GM19467 (cell line): Measurements from ENCODE around the gene GSTM3.
"Not testable (repeated sequence)": the region's sequence is repeated elsewhere in the genome, so short reads cannot be mapped to it uniquely, and the experiment has no call there.

Experiments
- ATAC-seq: cut with Tn5 transposase; IDR thresholded peaks from one replicate; pipeline ENCODE4 v1.9.1; 2021; ENCODE audit warnings: mild to moderate bottlenecking, moderate library complexity; ENCODE audit not compliant: unreplicated experiment

The GSTM3 gene

DNA sequence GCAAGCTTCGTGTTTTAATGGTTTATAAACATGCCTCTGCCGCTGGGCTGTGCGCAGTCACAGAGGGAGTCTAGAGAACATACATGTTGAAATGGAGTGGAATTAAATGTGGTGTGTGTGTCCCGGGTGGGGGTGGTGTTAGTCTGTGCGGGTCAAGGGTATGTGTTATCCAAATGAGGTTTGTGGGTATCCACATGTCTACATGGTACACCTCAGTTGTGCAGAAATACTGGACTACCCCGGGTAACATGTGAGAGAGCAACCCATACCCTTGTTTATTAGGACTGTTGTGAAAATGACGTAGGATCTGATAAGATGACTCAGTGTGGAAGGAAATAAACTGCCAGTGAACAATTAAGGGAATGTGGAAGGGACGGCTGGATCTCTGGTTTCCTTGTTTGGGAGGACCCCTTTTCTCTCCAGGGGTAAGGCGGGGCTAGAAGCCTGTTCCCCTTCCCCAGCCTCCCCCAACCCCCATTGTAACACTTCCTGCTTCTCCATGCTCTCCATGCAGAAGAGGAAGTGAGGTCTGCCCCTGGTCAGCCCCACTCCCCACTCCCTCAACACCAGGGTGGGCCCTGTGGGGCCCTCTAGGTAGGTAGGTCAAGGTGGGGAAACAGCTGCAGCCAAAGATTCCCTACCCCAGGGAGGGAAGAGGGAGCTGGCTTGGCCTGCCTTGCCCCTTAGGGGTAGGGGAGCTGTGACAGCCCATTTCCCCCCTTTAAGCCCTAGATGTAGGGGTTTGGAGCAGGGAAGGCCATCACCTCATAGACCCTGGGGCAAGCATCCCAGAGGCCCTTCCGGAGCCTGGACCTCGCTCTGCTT, 22.2 kb upstream of the GSTM3 start:
- ATAC-seq = no peak

DNA sequence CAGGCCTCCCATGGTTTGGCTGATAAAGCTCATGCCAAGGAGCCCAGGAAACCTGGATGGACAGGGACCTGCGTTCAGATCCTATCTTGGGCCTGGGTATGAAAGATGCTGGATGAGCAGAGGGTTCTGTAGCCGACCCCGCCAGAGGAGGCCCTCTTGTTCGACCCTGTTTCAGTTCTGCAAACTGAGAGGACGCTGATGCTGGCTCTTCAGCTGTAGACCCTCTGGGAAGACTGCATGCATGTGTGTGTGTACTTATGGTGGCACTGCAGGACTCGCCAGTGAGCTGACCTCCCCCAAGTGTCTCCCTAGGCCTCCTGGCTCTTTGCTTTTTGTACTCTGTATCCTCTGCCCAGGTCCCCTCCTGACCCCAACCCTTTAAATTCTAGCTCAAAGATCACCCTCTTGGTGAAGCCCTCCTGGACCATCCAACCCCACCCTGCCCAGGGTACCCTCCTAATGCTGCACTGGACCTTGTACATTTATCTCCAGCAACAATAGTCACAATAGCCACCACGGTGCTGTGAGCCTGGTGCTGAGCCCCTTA, 21.3 kb upstream of the GSTM3 start:
- ATAC-seq = no peak

DNA sequence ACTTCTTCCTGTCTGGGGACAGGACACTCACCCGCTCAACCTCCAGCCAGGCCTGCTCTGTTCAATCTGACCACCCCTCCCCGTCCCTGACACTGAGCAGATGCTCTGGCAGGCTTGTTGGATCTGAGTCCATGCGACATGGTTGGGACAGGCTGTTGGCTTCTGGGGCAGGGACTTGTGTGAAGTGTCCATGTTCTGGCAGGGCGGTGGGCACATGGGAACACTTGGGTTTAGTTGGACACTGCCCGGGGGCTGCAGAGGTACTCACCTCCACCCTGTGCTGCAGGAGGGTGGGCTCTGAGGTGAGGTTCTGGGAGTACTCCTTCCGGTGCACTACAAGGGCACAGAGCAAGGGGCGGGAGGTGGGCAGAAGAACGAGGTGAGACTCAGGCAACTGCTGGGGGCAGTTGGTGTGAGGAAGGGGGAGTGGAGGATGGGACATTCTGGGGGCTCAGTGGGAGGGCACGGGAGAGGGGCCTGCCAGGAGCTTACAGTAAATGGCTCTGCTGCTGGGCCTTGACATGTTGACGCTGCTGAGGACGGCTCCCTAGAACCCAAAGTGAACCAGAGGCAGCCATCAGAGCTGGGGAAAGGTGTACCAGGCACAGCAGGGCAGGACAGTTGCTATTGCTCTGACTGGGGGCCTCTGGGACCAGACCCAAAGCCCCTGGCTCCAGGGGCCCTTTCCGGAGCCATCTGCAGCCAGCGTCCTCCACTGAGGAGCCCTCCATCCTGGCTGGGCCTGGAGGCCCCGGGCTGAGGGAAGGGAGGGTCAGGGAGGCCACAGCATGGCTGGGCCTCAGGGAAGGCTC, 20.6 kb upstream of the GSTM3 start:
- no peak for ATAC-seq

DNA sequence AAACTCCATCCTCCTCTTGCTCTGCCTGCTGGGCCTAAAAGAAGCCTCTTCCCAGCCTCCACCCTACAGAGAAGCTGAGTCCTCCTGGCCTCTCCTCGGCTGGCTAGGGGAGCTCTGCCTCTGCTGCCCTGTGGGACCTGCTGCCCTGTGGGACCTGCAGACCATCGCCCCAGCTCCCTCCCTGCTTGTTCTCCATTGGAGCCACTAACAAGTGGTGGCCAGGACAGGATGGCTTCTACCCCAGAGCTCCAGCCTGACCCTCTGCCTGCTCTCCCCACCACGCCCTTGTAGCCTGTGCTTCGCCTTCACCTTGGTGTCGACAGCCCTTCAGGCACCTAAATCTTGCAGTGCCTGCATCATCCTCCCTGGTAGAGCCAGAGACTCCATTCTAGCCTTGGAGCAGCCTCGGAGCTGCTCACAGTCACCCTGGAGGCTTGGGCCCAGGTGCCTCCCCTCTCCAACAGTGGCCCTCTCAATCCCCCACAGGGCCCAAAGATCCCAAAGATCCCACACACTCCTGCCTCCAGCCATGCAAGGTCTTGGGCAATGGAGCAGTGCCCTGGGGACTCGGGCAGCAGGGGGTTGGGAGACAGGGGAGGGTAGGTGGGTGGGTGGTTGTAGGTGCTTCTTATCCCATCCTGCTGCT, 19.9 kb upstream of the GSTM3 start:
- ATAC-seq = no peak

DNA sequence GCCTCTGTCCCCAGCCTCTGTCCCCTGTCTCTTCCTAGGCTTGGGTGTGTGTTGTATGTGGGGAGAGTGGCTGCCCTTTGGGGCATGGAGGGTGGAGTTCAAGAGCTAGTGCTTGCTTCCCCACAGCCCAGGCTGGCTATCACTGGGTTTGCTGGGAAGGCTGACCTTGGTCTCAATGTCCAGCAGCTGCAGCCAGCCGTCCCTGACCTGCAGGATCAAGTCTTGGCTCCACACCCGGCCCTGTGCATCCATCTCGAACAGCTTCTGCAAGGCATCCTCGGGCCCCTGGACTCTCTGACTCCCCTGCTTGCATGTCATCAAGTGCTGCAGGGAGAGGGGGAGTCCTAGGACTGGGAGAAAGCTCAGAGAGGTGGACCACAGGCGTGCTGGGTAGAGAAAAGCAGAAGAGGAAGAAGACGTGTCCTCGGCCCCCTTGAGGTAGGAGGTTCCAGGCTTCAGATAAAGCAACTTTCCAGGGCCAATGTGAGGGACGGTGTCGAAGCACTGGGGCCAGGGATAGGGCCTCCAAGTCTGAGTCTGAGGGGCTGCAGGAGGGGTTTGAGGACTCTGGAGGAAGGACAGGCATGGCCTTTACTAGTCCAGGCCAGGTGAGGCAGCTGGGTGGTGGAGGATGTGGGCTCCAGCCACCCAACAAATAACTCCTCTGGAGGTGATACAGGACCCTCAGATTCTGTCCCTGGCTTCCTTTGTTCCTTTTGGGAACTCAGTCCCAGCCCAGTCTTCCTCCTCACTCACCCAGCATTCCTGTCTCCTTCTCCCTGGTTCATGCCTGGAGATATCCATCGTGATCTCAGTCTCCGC, 18.9 kb upstream of the GSTM3 start:
- no peak for ATAC-seq

DNA sequence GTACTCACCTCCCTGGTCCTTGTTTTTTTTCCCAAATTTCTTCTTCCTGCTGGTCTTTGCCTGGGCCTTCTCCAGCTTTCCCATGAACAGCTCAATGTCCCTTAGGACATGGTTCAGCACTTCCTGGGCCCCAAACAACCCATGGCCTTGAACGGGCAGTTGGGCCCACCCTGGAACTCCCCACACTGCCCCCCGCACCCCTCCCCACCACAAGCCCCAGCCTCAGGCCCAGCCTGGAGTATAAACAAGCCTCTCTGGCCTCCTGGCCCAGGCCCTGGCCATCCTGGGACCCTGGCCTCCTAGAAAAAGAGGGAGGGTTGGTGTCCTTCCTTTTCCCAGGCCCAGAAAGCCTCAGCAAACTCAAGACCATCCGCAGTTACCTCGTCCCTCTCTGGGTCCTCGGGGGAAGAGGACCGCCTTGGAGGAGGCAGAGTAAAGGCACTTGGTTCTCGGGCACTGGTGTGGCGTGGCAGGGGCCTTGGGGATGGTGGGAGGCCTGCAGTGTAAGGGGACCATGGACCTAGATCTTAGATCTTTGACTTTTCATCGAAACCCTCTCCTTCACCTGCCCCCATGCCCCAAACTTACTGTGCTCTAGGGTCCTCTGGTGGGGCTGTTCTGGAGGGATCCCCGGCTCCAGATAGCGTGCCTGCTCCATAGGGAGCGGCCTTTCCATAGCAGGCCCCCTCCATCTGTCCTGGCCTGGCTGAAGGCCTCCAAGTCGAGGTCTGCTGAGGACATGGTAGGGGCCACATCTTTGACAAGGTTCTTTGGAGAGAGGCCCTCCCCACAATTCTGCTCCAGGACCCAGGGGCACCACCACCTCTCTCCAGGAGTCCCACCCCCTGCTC, 17.3 kb upstream of the GSTM3 start:
- ATAC-seq = no peak

DNA sequence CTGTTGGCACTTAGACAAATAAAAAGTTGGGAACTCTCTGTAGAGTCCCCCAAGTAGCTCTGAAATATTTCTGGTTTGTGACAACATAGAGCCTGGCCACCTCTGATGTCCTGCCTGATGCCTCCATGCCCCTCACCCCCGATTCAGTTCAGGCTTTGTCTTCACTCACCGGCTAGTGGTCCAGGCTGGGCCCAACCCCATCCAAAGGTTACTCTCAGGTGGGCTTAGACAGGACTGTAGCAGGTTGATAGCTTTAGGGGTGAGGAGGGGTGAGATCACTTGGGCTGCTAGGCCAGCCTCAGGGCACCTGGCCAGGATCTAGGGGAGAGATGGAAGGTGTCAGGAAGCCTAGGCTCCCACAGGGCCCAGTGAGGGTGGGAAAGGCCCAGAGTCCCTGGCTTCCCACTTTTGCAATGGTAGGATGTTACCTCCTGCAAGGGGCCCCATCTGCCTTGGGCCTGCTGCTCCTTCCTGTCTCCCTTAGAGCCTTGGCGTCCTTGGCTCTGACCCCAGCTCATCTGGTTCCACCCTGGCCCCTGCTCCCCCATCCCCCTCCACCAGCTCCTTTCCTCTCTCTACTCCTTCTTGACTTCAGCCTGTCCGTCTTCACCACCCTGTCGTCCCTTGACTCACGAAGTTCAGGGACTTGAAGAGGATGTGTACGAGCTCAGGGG, 16.1 kb upstream of the GSTM3 start:
- ATAC-seq = no peak

DNA sequence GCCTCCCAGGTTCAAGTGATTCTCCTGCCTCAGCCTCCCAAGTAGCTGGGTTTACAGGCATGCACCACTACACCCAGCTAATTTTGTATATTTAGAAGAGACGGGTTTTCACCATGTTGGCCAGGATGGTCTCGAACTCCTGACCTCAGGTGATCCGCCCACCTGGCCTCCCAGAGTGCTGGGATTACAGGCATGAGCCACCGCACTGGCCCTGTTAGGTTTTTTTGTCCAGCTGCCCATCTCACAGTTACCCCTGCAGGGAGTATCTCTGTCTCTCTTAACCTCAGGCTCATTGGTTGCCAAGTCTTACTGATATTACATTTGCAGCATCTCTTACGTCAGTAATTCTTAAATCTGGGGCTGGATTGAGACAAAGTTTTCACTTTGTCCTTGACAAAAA, 15.5 kb upstream of the GSTM3 start:
- ATAC-seq = not testable (repeated sequence)

DNA sequence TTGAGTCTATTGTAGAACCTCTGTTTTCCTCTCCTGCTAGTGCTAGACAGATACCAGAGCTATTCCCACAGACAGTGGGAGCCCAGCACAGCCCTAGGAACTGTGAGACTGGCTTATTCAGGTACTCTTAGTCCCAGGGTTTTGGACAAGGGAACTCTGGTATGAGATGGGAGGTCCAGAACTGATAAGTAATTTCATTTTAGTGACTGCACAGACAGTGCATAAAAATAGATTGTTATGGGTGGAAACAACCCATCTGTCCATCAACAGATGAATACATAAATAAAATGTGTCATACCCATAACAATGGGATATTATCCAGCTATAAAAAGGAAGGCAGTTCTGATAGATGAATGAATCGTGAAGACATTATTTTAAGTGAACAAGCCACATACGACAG, 13.9 kb upstream of the GSTM3 start:
- no peak for ATAC-seq

DNA sequence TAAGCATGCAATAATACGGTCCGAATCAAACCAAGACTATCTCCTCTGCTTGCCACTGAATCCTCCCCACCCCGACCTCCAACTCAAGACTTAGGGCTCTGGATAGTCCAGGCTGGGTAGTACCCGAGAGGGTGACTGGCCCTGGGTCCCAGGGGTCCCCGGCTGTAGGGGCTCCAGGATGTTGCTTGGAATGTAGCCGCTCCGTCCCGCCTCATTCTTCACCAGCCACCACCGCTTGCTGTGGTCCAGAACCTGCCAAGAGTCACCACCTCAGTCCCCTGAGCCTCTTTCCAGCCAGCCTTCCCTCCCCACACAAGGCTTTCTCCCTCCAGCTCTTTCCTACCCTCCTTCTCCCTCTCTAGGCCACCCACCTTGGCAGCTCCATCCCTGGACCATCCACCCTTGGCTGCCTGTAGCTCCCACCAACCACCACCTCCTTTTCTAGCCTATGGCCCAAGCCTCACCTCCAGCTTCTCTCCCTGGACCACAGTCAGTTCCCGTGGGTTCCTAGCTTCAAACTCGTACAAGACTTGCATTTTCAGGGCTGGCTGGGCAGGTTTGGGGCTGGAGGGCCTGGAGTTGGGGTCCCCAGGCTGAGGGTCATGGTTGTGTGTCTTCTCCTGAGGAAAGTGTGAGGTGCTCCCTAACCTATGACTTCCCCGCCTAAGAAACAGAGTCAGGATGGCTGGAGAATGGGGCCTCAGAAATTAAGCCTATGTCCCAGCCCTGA, 10.9 kb upstream of the GSTM3 start:
- ATAC-seq = no peak

DNA sequence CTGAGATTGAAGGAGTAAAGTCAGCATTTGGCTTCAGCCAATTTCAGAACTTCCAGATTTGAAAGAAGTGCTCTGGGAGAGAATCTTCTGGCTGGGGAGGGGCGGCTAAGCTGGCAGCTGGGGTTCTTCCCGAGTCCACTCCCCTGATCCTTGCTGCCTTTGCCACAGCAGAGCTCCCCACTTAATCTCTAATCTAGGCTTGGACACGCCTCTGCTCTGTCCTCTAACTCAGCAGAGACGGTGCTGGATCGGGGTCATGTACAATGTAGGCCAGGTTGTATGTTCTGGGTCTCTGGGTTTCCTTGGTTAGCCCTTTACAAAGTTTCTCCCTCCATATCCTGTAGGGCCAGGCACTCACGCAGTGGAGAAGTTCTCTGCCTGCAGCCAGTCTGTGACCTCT, 10.1 kb upstream of the GSTM3 start:
- no peak for ATAC-seq

DNA sequence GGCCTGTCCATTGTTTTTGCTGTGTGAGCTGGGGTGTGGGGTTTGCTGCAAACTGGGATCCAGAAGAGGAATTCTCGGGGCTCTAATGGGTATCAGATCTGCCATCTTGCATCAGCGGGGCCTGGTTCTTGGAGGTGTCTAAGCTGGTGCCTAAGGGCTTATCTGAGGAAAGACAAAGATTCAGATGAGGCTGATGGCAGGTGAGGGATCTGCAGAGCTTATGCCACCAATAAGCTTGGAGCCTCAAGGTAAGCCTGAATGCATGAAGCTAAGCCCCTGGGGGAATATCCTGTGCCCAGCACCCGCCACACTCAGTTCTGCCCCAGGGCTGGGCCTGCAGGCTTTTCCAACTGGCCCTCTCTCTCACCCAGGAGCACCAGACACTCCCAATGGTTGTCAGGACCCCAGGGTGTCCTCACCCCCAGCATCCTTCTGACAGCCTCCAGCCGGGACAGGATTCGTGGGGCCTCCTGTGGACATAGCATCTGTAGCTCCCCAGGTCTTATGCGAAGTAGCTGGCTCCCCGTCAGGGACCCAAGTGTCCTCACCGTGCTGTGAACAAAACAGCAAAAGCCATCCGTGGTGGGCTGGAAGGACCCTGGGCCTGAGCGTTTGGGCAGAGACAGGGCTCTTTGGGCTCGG, 9.5 kb upstream of the GSTM3 start:
- no peak for ATAC-seq

DNA sequence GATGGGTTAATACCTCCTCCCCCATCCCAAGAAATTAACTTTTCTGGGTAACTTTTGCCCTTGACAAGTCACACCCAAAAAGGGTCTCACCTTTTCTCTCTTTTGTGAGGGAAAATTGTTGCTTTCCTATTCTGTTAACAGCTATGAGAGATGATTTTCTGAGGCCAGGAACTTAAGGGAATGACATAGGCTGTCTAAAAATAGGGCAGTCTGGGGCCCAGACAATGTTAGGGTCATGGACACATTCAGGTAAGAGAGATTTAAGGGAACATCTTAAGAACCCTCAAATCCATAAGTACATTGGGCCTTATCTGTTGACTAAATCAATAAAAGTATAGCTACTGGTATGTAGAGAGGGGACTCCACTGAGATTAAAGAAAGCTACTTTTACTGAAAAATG, 8.4 kb upstream of the GSTM3 start:
- ATAC-seq = no peak

DNA sequence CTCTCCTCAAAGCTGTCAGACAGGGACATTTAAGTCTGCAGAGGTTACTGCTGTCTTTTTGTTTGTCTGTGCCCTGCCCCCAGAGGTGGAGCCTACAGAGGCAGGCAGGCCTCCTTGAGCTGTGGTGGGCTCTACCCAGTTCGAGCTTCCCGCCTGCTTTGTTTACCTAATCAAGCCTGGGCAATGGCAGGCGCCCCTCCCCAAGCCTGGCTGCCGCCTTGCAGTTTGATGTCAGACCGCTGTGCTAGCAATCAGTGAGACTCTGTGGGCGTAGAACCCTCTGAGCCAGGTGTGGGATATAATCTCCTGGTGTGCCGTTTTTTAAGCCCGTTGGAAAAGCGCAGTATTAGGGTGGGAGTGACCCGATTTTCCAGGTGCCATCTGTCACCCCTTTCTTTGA, 7.5 kb upstream of the GSTM3 start:
- not testable (repeated sequence) for ATAC-seq

DNA sequence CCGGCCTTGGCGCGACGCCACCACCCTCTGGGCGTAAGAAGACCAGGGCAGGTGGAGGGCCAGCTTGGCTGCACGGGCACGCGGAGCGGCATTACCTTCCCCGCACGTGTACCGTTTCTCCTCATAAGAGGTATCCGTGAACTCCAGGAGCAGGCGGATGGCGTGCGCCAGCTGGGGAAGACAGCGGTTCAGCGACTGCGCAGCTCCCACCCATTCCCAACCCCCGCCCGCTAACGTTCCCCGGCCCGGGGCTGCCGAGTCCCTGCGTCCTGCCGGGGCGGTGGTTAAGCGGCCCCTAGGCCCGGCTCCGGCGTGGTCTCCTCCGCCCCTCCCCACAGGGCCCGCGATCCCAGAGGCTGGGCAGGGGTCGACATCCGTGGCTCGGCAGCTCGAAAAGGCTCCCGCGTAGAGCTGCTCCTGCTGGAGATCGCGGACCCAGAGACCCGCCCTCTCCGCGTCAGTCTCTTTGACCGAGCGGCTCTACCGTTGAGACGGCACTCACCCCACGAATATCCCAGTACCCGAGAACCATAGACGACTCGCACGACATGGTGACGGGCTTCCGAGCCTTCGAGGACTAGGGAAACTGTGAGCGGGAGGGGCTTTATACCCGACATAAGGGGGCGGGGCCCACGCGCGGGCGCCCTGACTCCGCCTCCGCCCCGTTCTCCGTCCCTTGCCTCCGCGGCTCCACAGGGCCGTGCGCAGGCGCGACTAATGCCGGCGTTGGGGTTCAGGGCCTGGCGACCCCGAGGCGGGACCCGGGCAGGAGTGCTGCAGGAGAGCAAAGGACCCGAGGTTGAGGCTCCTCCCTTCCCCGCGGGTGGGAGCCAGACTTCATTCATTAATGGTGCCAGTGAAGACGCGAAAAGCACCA, 862 bp downstream of the GSTM3 start:
- ATAC-seq = peak; percentile 59

DNA sequence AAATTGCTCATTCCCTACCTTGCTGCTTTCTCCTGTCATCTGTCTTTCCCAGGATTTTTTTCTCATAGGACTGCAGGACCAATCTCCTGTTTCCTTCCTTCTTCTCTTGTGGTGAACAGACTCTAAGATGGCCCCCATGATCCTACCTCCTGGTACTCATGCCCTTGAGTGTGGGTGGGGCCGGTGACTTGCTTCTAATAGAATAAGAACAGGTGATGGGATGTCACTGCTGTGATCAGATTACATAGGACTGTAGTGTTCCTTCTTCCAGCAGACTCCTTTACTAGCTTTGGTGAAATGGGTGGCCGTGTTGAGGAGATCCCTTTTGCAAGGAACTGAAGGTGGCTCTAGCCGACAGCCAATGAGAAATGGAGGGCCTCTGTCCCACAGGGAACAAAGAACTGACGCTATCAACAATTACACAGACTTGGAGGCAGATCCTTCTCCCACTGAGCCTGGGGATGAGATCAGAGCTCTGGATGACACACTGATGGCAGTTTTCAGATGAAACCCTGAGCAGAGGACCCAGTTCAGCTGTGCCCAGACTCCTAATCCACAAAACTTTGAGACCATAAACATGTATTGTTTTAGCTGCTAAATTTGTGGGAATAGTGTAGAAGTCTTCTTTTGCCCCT, 7.5 kb downstream of the GSTM3 start:
- no peak for ATAC-seq
